Cardiac fibroblast (primary cell): ENCODE data around the gene PHAF1.

ENCODE experiments used
- DNase-seq, 2 donors: peaks; one replicate each; pipeline versions ENCODE4 v3.0.0 to v3.0.0-alpha.2; 2010; ENCODE audit warnings: low read depth in 2 of 2
- H3K4me3 ChIP-seq, 2 donors: replicated peaks in 1 of 2; 1 replicate in 1 of 2; 2 replicates in 1 of 2; pipeline ENCODE4 v1.5.1; 2011; ENCODE audit warnings: low read depth in 2 of 2, low read length in 2 of 2, mild to moderate bottlenecking in 2 of 2, moderate library complexity in 1 of 2
- TF ChIP-seq, protein P1 (sequence below): IDR thresholded peaks from one replicate; pipeline ENCODE4 v1.5.1; 2011; ENCODE audit warnings: low read depth, mild to moderate bottlenecking, low read length, inconsistent platforms

The PHAF1 gene

DNA sequence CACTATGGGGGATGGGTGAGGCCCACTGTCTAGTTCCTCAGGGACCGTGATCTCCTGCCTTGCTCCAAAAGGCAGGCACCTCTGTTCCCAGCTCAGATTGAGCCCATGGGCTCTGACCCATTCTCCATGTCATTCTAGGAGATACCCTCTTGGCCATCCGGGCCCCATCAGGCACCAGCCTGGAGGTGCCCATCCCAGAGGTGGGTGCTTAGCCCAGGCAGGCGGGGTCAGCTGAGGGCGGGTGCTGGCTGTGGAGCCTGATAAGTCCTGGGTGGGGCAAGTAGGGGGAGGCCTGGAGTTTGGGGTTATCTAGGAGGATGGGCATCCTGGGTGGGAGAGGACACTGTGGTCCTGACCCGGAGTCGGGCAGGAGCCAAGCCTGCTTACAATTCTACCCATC is 84.5 kb downstream of the PHAF1 start:
- TF ChIP-seq, protein P1, sequence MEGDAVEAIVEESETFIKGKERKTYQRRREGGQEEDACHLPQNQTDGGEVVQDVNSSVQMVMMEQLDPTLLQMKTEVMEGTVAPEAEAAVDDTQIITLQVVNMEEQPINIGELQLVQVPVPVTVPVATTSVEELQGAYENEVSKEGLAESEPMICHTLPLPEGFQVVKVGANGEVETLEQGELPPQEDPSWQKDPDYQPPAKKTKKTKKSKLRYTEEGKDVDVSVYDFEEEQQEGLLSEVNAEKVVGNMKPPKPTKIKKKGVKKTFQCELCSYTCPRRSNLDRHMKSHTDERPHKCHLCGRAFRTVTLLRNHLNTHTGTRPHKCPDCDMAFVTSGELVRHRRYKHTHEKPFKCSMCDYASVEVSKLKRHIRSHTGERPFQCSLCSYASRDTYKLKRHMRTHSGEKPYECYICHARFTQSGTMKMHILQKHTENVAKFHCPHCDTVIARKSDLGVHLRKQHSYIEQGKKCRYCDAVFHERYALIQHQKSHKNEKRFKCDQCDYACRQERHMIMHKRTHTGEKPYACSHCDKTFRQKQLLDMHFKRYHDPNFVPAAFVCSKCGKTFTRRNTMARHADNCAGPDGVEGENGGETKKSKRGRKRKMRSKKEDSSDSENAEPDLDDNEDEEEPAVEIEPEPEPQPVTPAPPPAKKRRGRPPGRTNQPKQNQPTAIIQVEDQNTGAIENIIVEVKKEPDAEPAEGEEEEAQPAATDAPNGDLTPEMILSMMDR: no peak
- no peak for DNase-seq
- no peak overlapping the region for H3K4me3 ChIP-seq

- H3K4me3 ChIP-seq: no peak overlapping the region
- TF ChIP-seq, protein P1: no peak
- no peak for DNase-seq
Observed at GRCh38 chr16:67195676-67196075, 85.9 kb downstream of the PHAF1 start.

- TF ChIP-seq, protein P1: no peak
- H3K4me3 ChIP-seq: no peak overlapping the region
- no peak for DNase-seq
Observed at GRCh38 chr16:67196881-67197280, 87.1 kb downstream of the PHAF1 start.

GRCh38 chr16:67197704-67198103 is 88.0 kb downstream of the PHAF1 start:
- H3K4me3 ChIP-seq: no peak overlapping the region
- TF ChIP-seq, protein P1: no peak
- no peak for DNase-seq
